ENCODE data around the gene TMOD3. TPM values are rescaled to one million over a fixed set of nuclear protein-coding genes. Genes with fewer than 3 reads are reported as not detected.

Gene TMOD3
- total RNA-seq, 1 donor from 2014 or later: 75.4 TPM

GRCh38 chr15:51887887-51888592 lies 58.6 kb downstream of the TMOD3 start:
- Mint-ChIP-seq H3K27me3 (ENCODE audit: unreplicated experiment) (no peaks in the 10 kb centered on the region), H3K36me3 (ENCODE audit: unreplicated experiment) (peaks cover 28% of the 10 kb centered on the region), H3K27ac (ENCODE audit: unreplicated experiment) (peak overlapping the region; percentile 9), H3K9me3 (ENCODE audit: unreplicated experiment) (no peaks in the 10 kb centered on the region), H3K4me3 (ENCODE audit: unreplicated experiment) (no peak overlapping the region), H3K4me1 (ENCODE audit: unreplicated experiment) (peaks cover 35% of the 10 kb centered on the region)
- no peak for TF ChIP-seq CTCF (IDR thresholded peaks at IDR 0.05)
- no peak for DNase-seq (ENCODE audit: extremely low spot score, unreplicated experiment)

GRCh38 chr15:51888593-51889195 lies 59.2 kb downstream of the TMOD3 start:
- Mint-ChIP-seq H3K36me3 (ENCODE audit: unreplicated experiment) (peaks cover 28% of the 10 kb centered on the region), H3K4me3 (ENCODE audit: unreplicated experiment) (no peak overlapping the region), H3K9me3 (ENCODE audit: unreplicated experiment) (no peaks in the 10 kb centered on the region), H3K27me3 (ENCODE audit: unreplicated experiment) (no peaks in the 10 kb centered on the region), H3K4me1 (ENCODE audit: unreplicated experiment) (peaks cover 28% of the 10 kb centered on the region), H3K27ac (ENCODE audit: unreplicated experiment) (peak overlapping the region; percentile 9)
- no peak for DNase-seq (ENCODE audit: extremely low spot score, unreplicated experiment)
- TF ChIP-seq CTCF (IDR thresholded peaks at IDR 0.05): peak; percentile 76

- DNase-seq (ENCODE audit: extremely low spot score, unreplicated experiment): no peak
- no peak for TF ChIP-seq CTCF (IDR thresholded peaks at IDR 0.05)
- Mint-ChIP-seq H3K27me3 (ENCODE audit: unreplicated experiment) (no peaks in the 10 kb centered on the region), H3K27ac (ENCODE audit: unreplicated experiment) (no peak overlapping the region), H3K4me1 (ENCODE audit: unreplicated experiment) (peaks cover 20% of the 10 kb centered on the region), H3K36me3 (ENCODE audit: unreplicated experiment) (peaks cover 33% of the 10 kb centered on the region), H3K9me3 (ENCODE audit: unreplicated experiment) (no peaks in the 10 kb centered on the region), H3K4me3 (ENCODE audit: unreplicated experiment) (no peak overlapping the region)
Measured at GRCh38 chr15:51889486-51889885, 60.0 kb downstream of the TMOD3 start.

- no peak for DNase-seq (ENCODE audit: extremely low spot score, unreplicated experiment)
- no peaks in the 10 kb centered on the region for H3K9me3 Mint-ChIP-seq (ENCODE audit: unreplicated experiment)
- no peak overlapping the region for H3K4me3 Mint-ChIP-seq (ENCODE audit: unreplicated experiment)
- H3K36me3 Mint-ChIP-seq (ENCODE audit: unreplicated experiment): peaks cover 57% of the 10 kb centered on the region
- H3K27me3 Mint-ChIP-seq (ENCODE audit: unreplicated experiment): no peaks in the 10 kb centered on the region
- H3K4me1 Mint-ChIP-seq (ENCODE audit: unreplicated experiment): peaks cover 5% of the 10 kb centered on the region
- no peak for TF ChIP-seq CTCF (IDR thresholded peaks at IDR 0.05)
- H3K27ac Mint-ChIP-seq (ENCODE audit: unreplicated experiment): peak overlapping the region; percentile 18
Measured at GRCh38 chr15:51904421-51904820, 75.0 kb downstream of the TMOD3 start.

GRCh38 chr15:51904931-51905330 lies 75.5 kb downstream of the TMOD3 start:
- no peak for DNase-seq (ENCODE audit: extremely low spot score, unreplicated experiment)
- Mint-ChIP-seq H3K27me3 (ENCODE audit: unreplicated experiment) (no peaks in the 10 kb centered on the region), H3K4me3 (ENCODE audit: unreplicated experiment) (no peak overlapping the region), H3K9me3 (ENCODE audit: unreplicated experiment) (no peaks in the 10 kb centered on the region), H3K4me1 (ENCODE audit: unreplicated experiment) (peaks cover 5% of the 10 kb centered on the region), H3K36me3 (ENCODE audit: unreplicated experiment) (peaks cover 54% of the 10 kb centered on the region), H3K27ac (ENCODE audit: unreplicated experiment) (no peak overlapping the region)
- TF ChIP-seq CTCF (IDR thresholded peaks at IDR 0.05): no peak
